Anterior cingulate cortex (tissue), 58 donors: ENCODE results near the gene LRFN4.
"Not testable (repeated sequence)": the region's sequence is repeated elsewhere in the genome, so short reads cannot be mapped to it uniquely, and the experiment has no call there.

Source experiments
- DNase-seq, 58 donors: peaks; one replicate each; lab custom pipeline; 2025; lab: John Stamatoyannopoulos, UW

Gene LRFN4

GRCh38 chr11:66856496-66857233, at the start of gene LRFN4:
TSS of gene LRFN4 (plus strand) at chr11:66857064. CDS start at chr11:66857745, 681 bp downstream.
- DNase-seq, result peak in 37 of 58 donors; percentile 34 to 95 (median 72)

GRCh38 chr11:66809592-66809991, 47.3 kb upstream of the LRFN4 start:
- DNase-seq, result no peak

GRCh38 chr11:66810576-66811185, 46.2 kb upstream of the LRFN4 start:
- no peak for DNase-seq

- no peak for DNase-seq
Measured at GRCh38 chr11:66814678-66815077, 42.2 kb upstream of the LRFN4 start.

- no peak for DNase-seq
Measured at GRCh38 chr11:66815646-66816045, 41.2 kb upstream of the LRFN4 start.

- DNase-seq, result no peak
Measured at GRCh38 chr11:66818231-66818955, 38.5 kb upstream of the LRFN4 start.

GRCh38 chr11:66820381-66820780, 36.5 kb upstream of the LRFN4 start:
- no peak for DNase-seq

- no peak for DNase-seq
Measured at GRCh38 chr11:66820901-66821300, 36.0 kb upstream of the LRFN4 start.

GRCh38 chr11:66823700-66824099, 33.2 kb upstream of the LRFN4 start:
- DNase-seq, result no peak

- not testable (repeated sequence) for DNase-seq
Measured at GRCh38 chr11:66824573-66824972, 32.3 kb upstream of the LRFN4 start.

- DNase-seq, result no peak
Measured at GRCh38 chr11:66834539-66834845, 22.4 kb upstream of the LRFN4 start.

- DNase-seq, result no peak
Measured at GRCh38 chr11:66834943-66835342, 21.9 kb upstream of the LRFN4 start.

GRCh38 chr11:66835768-66836405, 21.0 kb upstream of the LRFN4 start:
- DNase-seq, result no peak

GRCh38 chr11:66840317-66841091, 16.4 kb upstream of the LRFN4 start:
- no peak for DNase-seq

- no peak for DNase-seq
Measured at GRCh38 chr11:66841861-66842260, 15.0 kb upstream of the LRFN4 start.

- DNase-seq, result no peak
Measured at GRCh38 chr11:66842501-66842895, 14.4 kb upstream of the LRFN4 start.

- peak; percentile 35 to 92 (median 84) for DNase-seq
Measured at GRCh38 chr11:66842896-66843775, 13.7 kb upstream of the LRFN4 start, which contains the start of gene RCE1. TSS of gene RCE1 (plus strand) at chr11:66843441. CDS start at chr11:66843456, 15 bp downstream.

GRCh38 chr11:66843776-66844495, 12.9 kb upstream of the LRFN4 start:
- no peak for DNase-seq
